Mesenteric fat pad (tissue), 1 donor: ENCODE measurements around the gene EIF2B5. TPM values are rescaled to one million over a fixed set of nuclear protein-coding genes. Genes with fewer than 3 reads are reported as not detected.

ENCODE experiments used
- DNase-seq: peaks from one replicate; pipeline ENCODE4 v3.0.0-alpha.2; 2020; ENCODE audit warnings: low spot score
- total RNA-seq: library from RNA; stranded (reverse); fragmentation: NEBNext Ultra II Directional; extraction: Animal tissue kit (Norgen Biotek cat#: 25700); gene quantifications from one replicate; pipeline ENCODE4 v1.2.1, GENCODE V29; 2021
- donor health status: DM: yes; HTN: yes; CAD: no.

EIF2B5 gene
- total RNA-seq, 1 donor from 2014 or later = 38.9 TPM

GRCh38 chr3:184172681-184173373 lies 37.7 kb downstream of the EIF2B5 start:
- DNase-seq = no peak

- no peak for DNase-seq
These were observed 38.2 kb downstream of the EIF2B5 start for GRCh38 chr3:184173374-184173722.

DNA sequence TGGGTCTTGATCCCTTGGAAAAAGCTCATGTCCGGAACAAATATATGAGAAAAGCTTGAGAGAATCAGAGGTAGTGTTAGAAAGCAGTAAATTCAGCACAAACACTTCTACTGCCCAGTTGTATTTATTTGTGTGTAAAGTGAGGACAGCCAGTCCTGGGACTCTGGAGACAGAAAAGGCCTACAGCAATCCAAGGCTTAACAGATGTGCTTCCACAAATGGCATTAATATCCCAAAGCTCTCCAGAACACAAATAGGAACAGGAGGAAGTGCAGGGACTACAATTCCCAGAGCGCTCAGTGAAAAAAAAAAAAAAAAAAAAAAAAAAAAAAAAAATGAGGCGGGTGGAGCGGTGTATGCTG lies 39.1 kb downstream of the EIF2B5 start:
- DNase-seq = no peak

DNA sequence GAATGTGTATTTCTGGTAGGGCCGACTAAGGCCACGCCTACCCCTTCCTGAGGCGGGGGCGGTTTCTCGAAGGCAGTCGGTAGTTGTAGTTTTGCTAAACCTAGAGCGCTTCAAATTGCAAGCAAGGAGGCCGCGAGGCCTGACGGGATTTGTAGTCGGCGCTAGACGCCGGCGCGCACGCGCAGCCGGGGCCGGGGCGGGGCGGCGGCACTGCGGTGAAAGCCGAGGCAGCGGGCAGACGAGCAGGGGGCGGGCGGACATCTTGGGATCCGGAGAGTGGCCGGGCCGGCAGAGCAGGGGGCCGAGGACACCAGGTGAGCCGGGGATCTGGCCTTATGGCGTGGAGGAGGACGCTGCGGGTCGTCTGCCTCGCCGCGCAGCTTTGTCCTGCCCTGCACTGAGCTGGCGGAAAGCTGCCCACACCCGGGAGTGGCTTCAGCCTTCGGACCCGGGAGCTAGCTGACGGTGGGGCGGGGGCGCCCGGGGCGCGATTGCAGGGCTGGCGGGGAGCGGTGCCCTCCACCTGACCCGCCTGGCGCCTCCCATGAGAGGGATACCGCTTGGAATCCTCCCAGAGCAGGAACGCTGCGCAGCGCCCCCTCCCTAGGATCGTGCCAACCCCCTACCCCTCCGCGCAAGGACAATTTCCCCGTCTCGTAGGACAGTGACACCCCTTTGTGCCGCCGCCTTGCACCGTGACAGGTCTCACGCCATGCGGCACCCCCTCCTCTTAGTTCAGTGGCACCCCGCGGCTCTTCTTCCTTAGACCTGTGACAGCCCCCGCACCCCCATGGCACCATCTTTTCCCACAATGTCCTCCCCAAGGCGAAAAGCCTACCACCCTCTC lies 39.7 kb downstream of the EIF2B5 start, which contains the start of gene AP2M1:
Gene AP2M1 (plus strand): TSS at position 210 of the 847 bp plus-strand sequence. CDS start 2,139 bp downstream, outside the sequence.
- DNase-seq = peak; percentile 99

DNA sequence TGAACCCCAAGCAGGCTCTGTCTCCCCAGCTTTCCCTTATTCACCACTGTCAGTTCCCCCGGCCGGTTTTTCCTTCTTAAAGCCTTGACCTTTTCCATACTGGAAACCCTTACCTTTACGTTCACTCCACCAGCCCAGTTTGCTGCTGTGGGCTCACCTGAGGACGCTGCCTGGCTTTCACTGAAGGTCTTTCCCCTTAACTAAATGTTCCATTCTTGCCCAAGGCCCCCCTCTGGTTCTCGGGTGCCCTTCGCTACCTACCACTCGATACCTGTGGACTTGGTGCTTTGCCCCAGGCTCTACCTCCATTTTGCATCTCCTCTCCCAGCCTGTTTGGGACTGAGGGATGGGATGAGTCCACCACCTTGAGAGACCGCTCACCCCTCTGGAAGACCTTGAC lies 40.3 kb downstream of the EIF2B5 start:
- DNase-seq = no peak

DNA sequence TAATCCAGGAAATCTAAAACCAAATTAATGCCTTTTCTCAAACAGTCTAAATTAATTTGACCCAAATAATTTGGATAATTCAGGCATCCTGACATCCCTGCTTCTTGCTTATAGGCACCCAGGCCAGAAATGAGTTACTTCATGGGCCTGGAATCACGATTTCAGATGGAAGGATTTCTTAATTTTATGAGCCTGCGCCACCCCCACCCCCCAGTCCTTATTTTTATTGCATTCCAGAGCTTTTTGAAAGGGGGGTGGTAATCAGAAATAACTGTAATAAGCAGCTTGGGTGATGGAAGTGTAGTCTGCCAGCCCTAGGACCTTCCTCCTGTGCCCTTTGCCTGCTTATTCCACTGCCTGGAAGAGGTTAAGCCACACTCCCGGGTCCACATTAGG lies 40.8 kb downstream of the EIF2B5 start:
- no peak for DNase-seq

- no peak for DNase-seq
These were observed 41.5 kb downstream of the EIF2B5 start for GRCh38 chr3:184176377-184177330.

DNA sequence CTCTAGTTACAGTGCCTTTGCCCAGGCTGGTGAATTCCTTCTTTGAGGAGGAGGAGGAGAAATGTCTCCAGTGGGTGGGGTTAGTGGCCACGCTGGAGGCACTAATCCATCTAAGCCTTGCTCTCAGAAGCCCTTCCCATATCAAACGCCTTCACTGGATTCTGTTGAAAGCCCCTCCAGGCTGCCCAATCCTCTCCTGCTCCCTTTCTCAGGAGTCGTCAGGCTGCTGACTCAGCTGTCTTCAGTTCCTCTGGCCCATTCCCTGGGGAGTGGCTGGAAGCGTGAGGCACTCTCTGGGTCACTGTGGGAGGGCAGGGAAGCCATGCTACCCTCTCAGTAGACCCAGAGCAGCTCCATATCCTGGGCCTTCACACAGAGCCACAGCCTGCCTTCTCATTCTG lies 42.2 kb downstream of the EIF2B5 start:
- DNase-seq = no peak

DNA sequence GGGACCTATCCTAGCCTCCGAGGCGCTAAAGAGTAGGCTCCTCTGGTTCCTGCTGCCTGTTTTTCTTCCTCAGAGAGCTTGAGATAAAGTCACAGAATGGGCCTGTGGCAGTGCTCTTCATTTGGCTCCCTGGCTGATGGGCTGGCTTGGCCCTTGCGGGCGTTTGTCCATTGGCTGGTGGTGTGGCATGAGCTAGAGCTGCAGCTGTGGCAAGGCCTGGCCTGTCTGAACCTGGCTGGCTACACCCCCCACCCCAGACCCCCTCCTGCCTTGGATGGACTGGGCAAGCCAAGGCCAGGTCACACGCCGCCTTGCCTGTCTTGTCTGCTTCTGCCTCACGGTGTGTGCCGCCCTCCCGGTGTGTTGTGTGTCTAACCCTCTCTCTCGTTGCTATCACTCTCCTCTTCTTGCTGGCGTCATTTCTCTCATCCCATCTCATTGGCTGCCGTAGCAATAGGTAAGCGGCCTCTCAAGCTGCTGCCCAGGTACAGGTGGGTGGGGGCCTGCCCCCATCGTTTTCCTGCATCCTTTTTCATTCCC lies 42.7 kb downstream of the EIF2B5 start:
- DNase-seq = no peak

DNA sequence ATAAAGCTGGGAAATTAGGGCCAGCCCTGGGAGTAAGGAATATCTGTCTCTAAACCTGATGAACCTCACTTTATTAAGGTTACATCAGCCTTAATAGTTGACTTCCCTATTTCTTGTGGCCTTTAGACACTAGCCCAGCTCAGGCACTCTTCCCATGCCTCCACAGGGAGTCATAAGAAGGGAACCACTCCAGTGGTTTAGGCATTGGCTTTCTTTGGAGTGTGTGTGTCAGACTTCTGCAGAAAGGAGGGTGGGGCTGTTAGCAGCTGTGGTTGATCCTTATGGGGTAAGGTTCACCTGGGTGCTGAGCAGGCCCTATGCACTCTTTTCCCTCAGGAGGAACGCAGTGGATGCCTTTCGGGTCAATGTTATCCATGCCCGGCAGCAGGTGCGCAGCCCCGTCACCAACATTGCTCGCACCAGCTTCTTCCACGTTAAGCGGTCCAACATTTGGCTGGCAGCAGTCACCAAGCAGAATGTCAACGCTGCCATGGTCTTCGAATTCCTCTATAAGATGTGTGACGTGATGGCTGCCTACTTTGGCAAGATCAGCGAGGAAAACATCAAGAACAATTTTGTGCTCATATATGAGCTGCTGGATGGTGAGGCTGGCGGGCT lies 43.5 kb downstream of the EIF2B5 start:
- DNase-seq = no peak

- DNase-seq = no peak
These were observed 45.0 kb downstream of the EIF2B5 start for GRCh38 chr3:184180165-184180564.

GRCh38 chr3:184181596-184181995 lies 46.4 kb downstream of the EIF2B5 start:
- DNase-seq = no peak

- no peak for DNase-seq
These were observed 48.5 kb downstream of the EIF2B5 start for GRCh38 chr3:184183679-184184078.

DNA sequence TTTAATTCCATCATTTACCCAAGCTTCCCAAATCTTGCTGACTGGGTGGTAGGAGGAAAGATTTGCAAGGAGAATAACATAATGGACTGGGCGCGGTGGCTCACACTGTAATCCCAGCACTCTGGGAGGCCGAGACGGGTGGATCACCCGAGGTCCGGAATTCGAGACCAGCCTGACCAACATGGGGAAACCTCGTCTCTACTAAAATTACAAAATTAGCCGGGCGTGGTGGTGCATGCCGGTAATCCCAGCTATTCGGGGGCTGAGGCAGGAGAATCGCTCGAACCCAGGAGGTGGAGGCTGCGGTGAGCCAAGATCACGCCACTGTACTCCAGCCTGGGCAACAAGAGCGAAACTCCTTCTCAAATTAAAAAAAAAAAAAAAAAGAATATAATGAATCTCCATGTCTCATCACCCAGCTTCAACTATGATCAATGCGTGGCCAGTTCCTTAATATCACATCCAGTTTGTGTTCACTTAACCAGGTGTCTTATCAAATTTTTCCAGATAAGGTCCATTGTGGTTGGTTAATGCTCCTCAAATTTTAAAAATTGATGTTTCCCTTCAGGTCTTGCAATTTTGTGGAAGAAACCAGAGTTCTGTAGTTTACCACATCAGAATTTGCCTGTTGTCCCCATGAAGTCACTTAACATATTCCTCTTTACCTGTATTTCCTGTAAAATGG lies 49.5 kb downstream of the EIF2B5 start:
- no peak for DNase-seq

GRCh38 chr3:184185461-184186183 lies 50.5 kb downstream of the EIF2B5 start:
- peak; percentile 100 for DNase-seq

DNA sequence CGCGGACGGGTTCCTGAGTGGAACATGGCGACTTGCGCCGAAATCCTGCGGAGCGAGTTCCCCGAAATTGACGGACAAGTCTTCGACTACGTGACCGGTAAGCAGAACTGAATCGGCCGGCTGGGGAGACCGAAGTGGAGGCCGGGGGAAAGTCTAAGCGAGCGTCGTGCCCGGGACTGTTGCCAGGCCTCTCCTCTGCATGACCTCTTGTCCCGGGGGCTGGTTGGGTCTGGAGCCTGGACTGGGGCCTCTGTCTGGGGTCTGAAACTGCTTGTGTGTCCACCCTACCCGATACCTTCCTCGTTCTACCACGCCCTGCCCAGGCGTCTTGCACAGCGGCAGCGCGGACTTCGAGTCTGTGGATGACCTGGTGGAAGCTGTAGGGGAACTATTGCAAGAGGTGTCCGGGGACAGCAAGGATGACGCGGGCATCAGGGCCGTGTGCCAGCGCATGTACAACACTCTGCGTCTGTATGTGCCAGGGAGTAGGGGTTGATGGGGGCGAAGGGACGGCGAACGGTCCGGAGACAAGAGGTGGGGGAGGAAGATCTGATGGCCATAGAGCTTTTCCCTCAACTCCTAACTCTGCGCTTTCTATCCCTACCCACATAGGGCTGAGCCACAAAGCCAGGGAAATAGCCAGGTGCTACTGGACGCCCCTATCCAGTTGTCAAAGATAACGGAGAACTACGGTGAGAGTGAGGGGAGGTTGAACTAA lies 51.2 kb downstream of the EIF2B5 start, which contains the start of gene ABCF3:
Gene ABCF3 (plus strand): TSS at position 16 of the 718 bp plus-strand sequence. CDS start 9 bp downstream, at position 25.
- DNase-seq = no peak

DNA sequence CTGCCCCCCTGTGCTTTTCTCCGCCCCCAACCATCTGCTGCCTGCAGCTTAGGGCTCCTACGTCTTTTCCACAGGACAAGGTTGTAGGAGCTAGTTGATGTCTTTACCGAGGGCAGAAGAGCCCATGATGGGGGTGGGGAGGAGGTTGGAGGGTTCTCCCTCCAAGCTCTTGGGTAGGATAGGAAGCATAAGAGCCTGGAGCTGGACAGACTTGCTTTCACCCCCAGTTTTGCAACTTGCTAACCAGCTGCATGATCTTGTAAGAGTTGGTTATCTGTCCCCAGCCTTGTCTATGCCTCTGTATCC lies 51.7 kb downstream of the EIF2B5 start:
- no peak for DNase-seq

DNA sequence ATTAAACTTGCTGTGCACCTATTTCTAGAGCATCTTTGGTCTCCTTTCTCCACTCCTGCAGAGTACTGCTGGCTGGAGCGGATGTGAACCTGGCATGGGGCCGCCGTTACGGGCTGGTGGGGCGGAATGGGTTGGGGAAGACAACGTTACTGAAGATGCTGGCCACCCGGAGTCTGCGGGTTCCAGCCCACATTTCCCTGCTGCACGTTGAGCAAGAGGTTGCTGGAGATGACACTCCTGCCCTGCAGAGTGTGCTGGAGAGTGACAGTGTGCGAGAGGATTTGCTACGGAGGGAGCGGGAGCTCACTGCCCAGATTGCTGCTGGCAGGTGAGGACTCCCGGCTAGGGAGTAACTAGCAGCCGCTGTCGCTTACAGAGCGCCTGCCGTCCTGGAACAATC lies 52.9 kb downstream of the EIF2B5 start:
- no peak for DNase-seq

DNA sequence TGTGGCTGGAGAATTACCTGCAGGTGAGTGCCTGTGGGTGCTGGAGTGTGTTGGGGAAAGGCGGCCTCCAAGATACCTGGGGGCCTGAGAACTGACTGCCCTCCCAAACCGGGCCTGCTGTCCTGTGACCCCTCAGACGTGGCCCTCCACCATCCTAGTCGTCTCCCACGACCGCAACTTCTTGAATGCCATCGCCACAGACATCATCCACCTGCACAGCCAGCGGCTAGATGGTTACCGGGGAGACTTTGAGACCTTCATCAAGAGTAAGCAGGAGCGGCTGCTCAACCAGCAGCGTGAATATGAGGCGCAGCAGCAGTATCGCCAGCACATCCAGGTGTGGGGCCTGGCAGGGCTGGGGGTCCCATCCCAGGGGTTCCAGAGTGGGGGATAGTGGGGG lies 54.3 kb downstream of the EIF2B5 start:
- DNase-seq = peak; percentile 87
